Panc1 (cell line): ENCODE data around the gene SPRYD3. TPM values are rescaled to one million over a fixed set of nuclear protein-coding genes. Genes with fewer than 3 reads are reported as not detected.
A peak's percentile ranks its signal among the peaks of the same experiment; 100 is the strongest.

ENCODE experiments used
- ATAC-seq: fragments of 200-7000 bp; cut with Tn5 transposase; 2 replicates; pipeline ENCODE4 v1.9.1; 2020; ENCODE audit warnings: mild to moderate bottlenecking, moderate library complexity
- BruUV-seq: library from RNA; stranded (reverse); fragments of 400-500 nt; replicated peaks from 2 replicates; lab custom pipeline; 2021; lab: Mats Ljungman, UMichigan
- CTCF ChIA-PET: fragments of 300-600 bp; sonication (Branson Sonifier 250); formaldehyde crosslinking; loops from one replicate; lab custom pipeline; 2022; ENCODE audit warnings: antibody characterized with exemption; lab: Charles Lee
- POLR2A ChIA-PET: fragments of 300-600 bp; sonication (Branson Sonifier 250); formaldehyde crosslinking; loops from one replicate; lab custom pipeline; 2022; ENCODE audit warnings: antibody characterized with exemption; lab: Charles Lee
- DNase-seq: peaks from one replicate; pipeline ENCODE4 v3.0.0-alpha.2; 2010; ENCODE audit warnings: low read depth, low spot score
- H3K27ac ChIP-seq: 2 replicates; pipeline ENCODE4 v1.5.1; 2011; ENCODE audit warnings: mild to moderate bottlenecking, low read length, inconsistent platforms
- H3K27me3 ChIP-seq: fragments of 200-500 bp; sonication (Bioruptor generic); 2 replicates; pipeline ENCODE4 v1.6.0; 2014; ENCODE audit warnings: low read length, inconsistent platforms; ENCODE audit not compliant: control insufficient read depth, insufficient read depth
- H3K36me3 ChIP-seq: fragments of 200-500 bp; sonication (Bioruptor generic); 2 replicates; pipeline ENCODE4 v1.5.1; 2014; ENCODE audit warnings: inconsistent platforms, mild to moderate bottlenecking, low read length, moderate library complexity; ENCODE audit not compliant: control insufficient read depth, insufficient read depth
- H3K4me1 ChIP-seq: 2 replicates; pipeline ENCODE4 v1.5.1; 2011; ENCODE audit warnings: inconsistent platforms, mild to moderate bottlenecking, low read length, moderate library complexity; ENCODE audit not compliant: control insufficient read depth, insufficient read depth
- H3K4me3 ChIP-seq, 2 experiments: 2 replicates each; pipeline ENCODE4 v1.5.1; 2011 to 2012; ENCODE audit warnings: low read depth in 2 of 2, low read length in 2 of 2, mild to moderate bottlenecking in 2 of 2, inconsistent platforms in 1 of 2, moderate library complexity in 1 of 2
- H3K9me3 ChIP-seq: fragments of 200-500 bp; sonication (Bioruptor generic); 2 replicates; pipeline ENCODE4 v1.5.1; 2014; ENCODE audit warnings: low read depth, mild to moderate bottlenecking, inconsistent platforms, low read length, moderate library complexity; ENCODE audit not compliant: control insufficient read depth, insufficient read depth
- CTCF ChIP-seq: fragments of 450-650 bp; IDR thresholded peaks from 2 replicates; pipeline ENCODE4 v1.5.1; 2017; ENCODE audit warnings: mild to moderate bottlenecking
- POLR2AphosphoS5 ChIP-seq: IDR thresholded peaks from 2 replicates; pipeline ENCODE4 v1.6.1; 2012; ENCODE audit warnings: mild to moderate bottlenecking, low read depth, low read length, moderate library complexity
- REST ChIP-seq, 2 experiments: IDR thresholded peaks; 2 replicates each; pipeline ENCODE4 v1.6.1; 2011 to 2012; ENCODE audit warnings: low read depth in 2 of 2, control low read depth in 1 of 2, low read length in 1 of 2, mild to moderate bottlenecking in 1 of 2, moderate library complexity in 1 of 2; ENCODE audit not compliant: insufficient read depth in 1 of 2
- SIN3A ChIP-seq: IDR thresholded peaks from 2 replicates; pipeline ENCODE4 v1.6.1; 2012; ENCODE audit warnings: low read depth, mild to moderate bottlenecking, low read length, moderate library complexity, borderline replicate concordance; ENCODE audit not compliant: insufficient read depth
- TCF7L2 ChIP-seq: IDR thresholded peaks from 2 replicates; pipeline ENCODE4 v1.6.1; 2011; ENCODE audit warnings: mild to moderate bottlenecking, low read depth, low read length, inconsistent platforms
- in situ Hi-C: cut with HindIII; loops from 2 replicates; pipeline ENCODE4 v1.10.0; 2016; ENCODE audit warnings: low sequenced_read_pairs, low pct_unique_long_range_greater_than_20kb
- intact Hi-C: fragments of 100-400 bp; cut with micrococcal nuclease; formaldehyde crosslinking; loops from one replicate; pipeline ENCODE4 v1.10.0; 2022; ENCODE audit not compliant: unreplicated experiment
- total RNA-seq: library from RNA; stranded (reverse); gene quantifications from one replicate; pipeline ENCODE4 v1.2.1, GENCODE V29; 2021; ENCODE audit not compliant: unreplicated experiment

Gene SPRYD3
- total RNA-seq, 1 experiment from 2014 or later, result 25.0 TPM

DNA sequence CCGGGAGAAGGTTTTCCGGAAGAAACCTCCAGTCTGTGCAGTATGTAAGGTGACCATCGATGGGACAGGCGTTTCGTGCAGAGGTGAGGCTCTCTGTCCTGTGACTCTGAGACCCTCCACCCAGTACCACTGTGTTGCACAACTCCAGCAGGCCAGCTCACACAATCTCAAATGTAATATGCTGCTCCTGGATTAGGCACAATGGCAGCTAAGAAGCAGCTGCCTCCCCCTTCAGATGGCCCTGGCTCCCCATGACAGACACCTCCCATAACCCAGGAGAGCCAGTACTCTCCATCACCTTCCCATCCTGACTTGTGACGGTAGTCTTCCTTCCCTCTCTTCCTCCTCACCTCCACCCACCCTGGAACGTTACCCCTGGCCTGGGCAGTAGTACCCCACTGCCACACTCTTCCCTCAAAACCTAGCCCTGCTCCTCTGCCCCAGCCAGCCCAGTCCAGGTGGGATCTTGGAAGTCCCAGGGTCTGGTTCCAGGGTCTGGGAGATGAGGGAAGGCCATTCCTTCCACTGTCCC, 27.2 kb downstream of the SPRYD3 start:
- ATAC-seq (no peak), DNase-seq (no peak)
- intact Hi-C loops (no loop called here), in situ Hi-C loops (no loop called here)
- ChIA-PET POLR2A (no interaction called here), CTCF (no interaction called here)
- H3K36me3 ChIP-seq, result no peaks in the 10 kb centered on the region
- peak overlapping the region; percentile 93 for H3K27ac ChIP-seq
- BruUV-seq, result TSS peak; percentile 69
- H3K9me3 ChIP-seq, result no peaks in the 10 kb centered on the region
- no peaks in the 10 kb centered on the region for H3K27me3 ChIP-seq
- no peak for TF ChIP-seq TCF7L2
- TF ChIP-seq CTCF, result no peak
- no peak for TF ChIP-seq REST (IDR thresholded peaks at IDR 0.05; ENCODE audit: insufficient read depth in 1 of 2, low read depth in 2 of 2, low read length in 1 of 2)
- TF ChIP-seq POLR2AphosphoS5, result no peak
- no peak for TF ChIP-seq SIN3A
- peak overlapping the region in 1 of 2 experiments; percentile 25; a peak in 2 of 4 replicates for H3K4me3 ChIP-seq
- H3K4me1 ChIP-seq, result peaks cover 61% of the 10 kb centered on the region

DNA sequence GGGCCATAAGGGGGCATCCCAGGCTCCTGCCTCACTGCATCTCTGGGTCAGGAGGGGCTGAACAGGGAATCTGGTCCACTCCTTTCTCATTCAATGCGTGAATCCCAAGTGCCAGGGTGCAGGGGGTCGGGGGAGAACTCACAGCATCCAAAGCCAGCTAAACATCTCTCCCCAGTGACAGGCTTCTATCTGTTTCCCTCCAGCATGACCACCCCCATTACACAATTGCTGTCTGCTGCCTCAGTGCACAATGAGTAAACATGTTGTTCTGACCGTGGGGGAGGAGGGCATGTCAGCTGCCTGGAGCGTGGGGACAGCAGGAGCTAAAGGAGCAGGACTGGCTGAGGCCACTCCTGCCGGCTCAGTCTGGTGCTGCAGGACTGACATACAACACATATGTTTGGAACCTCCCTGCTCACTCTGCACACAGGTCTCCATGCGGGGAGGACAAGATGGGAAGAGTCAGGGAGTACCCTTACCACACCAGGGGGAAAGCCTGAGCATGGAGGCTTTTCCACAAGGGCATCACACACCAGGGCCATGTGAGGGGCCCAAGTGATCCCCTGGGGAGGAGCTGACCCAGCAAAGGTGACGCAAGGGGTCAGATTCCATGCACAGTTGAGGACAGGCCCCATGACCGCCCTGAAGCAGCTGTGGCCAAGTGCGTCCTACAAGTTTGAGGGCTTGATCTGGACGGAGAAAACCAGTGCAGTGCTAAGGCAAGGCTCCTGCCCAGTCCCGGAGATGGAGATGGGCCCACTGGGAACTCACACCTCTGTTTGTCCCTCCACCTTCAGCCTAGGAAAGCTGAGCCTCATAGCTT, 27.9 kb downstream of the SPRYD3 start:
- no peak for ATAC-seq
- POLR2A ChIA-PET, result no interaction called here

More for the DNA sequence above, 27.9 kb downstream of the SPRYD3 start:
- peak overlapping the region in 1 of 2 experiments; percentile 60; a peak in 3 of 4 replicates for H3K4me3 ChIP-seq
- TF ChIP-seq POLR2AphosphoS5 (no peak), REST (IDR thresholded peaks at IDR 0.05; ENCODE audit: insufficient read depth in 1 of 2, low read depth in 2 of 2, low read length in 1 of 2) (no peak), SIN3A (no peak), TCF7L2 (no peak)
- H3K27me3 ChIP-seq, result no peaks in the 10 kb centered on the region
- peaks cover 66% of the 10 kb centered on the region for H3K4me1 ChIP-seq
- CTCF ChIA-PET, result no interaction called here
- H3K27ac ChIP-seq, result peak overlapping the region; percentile 93
- intact Hi-C loops (no loop called here), in situ Hi-C loops (no loop called here)
- no peak for DNase-seq
- BruUV-seq, result no TSS peak
- H3K36me3 ChIP-seq, result no peaks in the 10 kb centered on the region
- H3K9me3 ChIP-seq, result no peaks in the 10 kb centered on the region
